RPMI8226 (cell line): ENCODE measurements around the gene PHF13.
"Not testable (repeated sequence)": the region's sequence is repeated elsewhere in the genome, so short reads cannot be mapped to it uniquely, and the experiment has no call there.

Experiments
- DNase-seq: peaks from one replicate; pipeline ENCODE4 v3.0.0-alpha.2; 2015

The PHF13 gene

DNA sequence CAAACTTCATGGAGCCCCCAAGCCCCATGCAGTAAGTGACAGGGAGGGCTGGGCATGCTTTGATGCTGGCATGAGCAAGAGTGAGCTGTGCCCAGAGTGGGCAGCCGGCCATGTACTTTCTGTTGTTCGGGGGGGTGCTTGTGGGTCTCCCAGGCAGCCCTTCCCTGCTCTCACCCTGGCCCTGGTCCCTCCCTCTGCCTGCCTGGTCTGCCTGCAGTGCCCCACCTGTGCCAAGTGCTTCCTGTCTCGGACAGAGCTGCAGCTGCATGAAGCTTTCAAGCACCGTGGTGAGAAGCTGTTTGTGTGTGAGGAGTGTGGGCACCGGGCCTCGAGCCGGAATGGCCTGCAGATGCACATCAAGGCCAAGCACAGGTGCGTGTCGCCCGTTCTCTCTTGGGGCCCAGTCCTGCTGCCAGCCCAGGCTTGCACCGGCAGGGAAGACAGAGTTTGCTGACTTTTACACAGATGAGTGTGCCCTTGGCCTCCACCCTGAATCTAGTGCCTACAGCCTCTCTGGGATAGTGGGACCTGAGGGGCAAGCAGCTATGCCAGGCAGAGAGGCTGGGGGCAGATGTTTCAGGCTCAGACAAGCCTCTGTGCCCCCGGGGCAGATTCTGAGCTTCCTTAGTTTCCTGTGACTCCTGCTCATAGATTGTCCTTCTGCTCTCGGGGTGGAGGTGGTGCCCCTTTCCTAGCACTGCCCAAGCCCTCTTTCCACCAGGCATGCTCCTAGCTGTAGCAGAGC lies 26.1 kb upstream of the PHF13 start:
- DNase-seq, result peak; percentile 93

DNA sequence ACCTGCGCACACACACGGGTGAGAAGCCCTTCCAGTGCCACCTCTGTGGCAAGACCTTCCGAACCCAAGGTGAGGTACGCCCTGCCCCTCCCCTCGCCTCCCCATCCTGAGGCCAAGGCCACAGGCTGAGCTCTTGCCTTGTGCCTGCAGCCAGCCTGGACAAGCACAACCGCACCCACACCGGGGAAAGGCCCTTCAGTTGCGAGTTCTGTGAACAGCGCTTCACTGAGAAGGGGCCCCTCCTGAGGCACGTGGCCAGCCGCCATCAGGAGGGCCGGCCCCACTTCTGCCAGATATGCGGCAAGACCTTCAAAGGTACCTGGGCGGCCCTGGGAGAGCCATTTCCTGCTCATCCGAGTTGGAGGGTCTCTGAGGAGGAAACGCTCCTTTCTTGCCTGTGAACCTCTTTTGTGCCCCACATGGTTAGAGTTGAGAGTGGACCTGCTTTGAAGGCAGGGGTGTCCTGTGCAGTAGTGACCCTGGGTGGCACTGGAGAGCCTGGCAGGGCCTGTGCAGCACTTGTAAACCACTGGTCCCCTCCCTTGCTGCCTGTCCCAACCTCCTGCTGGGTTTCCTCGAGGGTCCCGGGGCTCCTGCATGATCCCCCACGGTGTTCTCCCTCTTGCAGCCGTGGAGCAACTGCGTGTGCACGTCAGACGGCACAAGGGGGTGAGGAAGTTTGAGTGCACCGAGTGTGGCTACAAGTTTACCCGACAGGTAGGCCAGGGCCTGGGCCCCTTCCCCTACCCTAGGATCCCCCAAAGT lies 25.2 kb upstream of the PHF13 start:
- DNase-seq, result no peak

DNA sequence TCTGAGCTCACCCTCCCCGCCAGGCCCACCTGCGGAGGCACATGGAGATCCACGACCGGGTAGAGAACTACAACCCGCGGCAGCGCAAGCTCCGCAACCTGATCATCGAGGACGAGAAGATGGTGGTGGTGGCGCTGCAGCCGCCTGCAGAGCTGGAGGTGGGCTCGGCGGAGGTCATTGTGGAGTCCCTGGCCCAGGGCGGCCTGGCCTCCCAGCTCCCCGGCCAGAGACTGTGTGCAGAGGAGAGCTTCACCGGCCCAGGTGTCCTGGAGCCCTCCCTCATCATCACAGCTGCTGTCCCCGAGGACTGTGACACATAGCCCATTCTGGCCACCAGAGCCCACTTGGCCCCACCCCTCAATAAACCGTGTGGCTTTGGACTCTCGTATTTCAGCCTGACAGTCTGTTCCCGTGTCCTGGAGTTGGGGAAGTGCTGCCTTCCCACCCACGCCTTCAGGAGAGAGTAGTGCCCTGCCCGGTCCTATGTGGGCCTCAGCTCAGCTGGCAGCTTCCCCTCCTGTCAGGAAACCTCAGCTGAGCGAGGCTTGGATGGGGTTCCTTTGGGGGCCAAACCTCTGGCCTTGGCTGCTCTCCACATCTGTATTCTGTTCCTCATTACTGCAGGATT lies 24.5 kb upstream of the PHF13 start:
- DNase-seq, result no peak

DNA sequence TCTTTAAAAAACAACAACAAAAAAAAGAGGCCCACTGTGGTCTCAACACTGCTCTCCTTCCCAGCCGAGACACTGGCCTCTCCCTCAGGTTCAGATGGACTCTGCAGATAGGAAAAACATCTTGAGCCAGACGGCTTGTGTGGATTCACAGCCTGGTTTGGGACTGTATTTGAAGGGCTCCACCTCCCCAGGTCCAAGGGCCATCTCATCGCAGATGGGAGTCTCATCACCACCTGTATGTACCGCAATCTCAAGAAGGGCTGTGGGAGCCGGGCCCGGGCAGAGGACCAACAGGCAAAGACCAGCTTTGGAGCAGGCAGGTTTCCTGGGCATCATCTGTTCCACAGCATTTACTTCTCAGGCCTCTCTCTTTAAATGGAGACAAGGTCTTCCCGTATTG lies 23.5 kb upstream of the PHF13 start:
- DNase-seq, result no peak

DNA sequence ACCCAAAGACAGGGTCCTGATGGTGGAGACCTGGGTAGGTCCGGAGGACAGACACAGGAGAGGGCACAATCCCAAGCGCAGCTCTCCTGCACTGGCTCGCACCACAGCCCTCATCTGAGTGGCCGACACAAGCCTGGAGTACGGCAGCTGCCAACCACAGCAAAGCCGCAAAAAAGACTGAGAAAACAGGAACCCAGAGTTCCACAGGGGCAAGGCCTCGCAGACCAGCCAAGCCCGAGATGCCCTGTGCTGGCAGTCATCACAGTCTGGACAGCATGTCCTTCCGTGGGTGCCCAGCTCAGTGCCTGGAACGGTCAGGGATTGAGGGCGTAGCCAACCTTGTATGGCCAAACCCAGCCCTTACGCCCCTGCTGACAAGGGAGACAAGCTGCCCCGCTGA lies 22.3 kb upstream of the PHF13 start:
- DNase-seq, result no peak

DNA sequence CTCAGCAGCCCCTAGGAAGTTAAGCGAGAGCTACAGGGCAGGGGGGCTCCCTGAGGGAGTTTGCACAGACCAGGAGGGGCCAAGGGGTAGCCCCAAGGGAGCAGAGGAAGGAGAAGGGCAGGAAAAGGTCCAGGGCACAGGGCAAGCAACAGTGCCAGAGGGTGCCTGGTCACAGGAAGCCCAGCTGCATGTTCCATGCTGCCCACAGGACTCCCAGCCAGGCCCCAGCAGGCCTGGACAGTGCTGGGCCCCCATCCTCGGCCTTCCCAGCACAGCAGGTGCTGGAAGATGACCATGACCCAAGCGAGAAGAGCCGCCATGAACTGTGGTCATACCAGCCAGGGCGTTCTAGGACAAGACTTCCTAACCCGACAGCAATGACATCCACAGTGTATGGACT lies 21.9 kb upstream of the PHF13 start:
- no peak for DNase-seq

DNA sequence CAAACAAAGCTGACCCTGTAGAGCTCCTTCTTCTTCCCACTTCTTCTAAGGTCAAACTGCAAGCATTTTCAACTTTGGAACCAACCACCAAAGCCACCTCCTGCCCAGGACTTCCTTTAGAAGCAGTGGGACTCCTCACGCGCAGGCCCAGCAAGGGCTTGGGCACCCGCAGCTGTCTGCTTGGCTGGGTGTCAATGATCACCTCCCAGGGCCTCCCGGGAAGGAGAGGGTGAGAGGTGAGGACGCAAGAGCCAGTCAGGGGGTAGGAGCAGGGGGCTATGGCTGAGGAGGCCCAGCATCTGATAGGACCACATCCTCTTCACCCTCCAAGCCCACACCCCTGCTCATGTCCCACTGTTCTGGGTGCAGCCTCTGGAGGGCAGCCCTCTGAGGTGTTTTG lies 21.1 kb upstream of the PHF13 start:
- DNase-seq, result no peak

DNA sequence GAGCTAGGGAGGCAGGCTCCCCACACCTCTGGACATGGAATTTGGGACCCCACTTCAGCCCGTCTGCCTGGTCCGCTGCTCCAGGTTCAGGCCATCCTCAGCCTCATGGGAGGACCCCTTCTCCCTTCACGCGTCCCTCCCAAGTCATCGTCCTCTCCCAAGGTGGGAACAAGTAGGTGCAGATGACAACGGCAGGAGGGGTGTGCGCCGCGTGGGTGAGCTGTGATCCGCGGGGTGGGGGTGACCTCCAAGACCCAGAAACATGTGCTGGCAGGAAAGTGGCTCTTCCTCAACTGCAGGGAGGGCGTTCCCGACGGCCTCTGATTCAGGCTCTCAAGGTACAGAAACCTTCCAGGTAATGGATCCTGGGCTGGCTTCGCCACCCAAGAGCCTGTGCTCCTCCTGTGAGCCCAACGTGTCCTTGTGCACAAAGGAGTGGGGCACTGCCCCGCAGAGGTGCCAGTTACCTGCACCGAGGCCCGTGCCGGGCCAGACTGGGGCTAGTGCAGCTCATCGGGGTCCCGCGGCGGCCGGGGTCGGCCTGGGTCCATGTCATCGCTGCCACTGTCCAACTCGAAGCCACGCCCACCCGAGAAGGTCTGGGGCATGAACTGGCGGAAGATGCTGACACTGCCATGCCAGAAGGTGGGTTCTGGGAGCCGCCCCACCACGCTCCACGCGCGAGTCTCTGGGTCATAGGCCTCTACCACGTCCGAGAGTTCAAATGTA lies 20.5 kb upstream of the PHF13 start:
- no peak for DNase-seq

DNA sequence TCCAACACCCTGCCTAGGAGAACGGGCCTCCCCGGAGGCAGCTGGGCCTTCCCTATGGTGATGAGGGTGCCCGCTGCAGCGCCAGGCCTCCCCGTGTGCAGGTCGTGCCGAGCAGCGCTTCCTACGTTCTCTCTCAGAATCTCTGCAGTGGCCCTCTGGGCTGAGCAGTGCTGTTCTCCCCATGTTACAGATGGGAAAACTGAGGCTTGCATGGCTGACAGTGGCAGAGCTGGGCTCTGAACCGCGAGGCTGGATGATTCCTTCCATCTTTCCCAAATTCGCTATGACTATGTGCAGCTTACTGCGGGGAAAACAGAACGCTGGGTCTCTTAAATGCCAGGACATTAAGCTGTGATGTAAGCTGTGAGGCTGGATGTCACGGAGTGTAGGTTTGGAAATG lies 19.7 kb upstream of the PHF13 start:
- no peak for DNase-seq

DNA sequence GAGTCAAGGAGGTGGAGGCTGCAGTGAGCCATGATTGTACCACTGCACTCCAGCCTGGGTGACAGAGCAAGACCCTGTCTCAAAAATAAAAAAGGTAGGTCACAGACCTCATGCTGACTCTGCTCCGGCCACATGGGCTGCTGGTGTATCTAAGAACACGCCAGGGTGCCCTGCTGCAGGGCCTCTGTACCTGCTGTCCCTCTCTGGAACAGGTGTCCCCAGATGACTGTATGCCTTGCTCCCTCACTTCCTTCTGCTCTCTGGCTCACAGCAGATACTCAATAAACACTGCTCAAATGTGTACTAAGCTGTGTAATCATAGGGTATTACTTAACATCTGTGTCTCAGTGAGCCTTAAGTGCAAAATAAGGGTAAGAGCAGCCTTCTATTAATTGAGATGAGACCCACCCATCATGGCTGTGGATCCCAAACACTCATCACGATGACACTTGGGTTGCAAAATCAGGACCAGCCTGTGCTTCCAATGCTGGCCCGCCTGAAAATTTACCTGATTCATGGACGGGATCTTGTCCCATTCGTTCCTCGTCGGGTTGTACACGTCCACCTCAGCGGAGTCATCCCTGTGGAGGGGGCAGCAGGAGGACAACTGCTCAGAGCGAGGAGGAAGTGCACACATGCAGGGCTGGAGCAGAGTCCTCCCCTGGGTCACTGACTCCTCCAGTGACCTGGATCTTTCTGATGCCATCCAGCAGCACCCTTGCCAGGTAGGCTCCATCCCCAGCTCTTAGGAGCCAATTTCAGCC lies 18.4 kb upstream of the PHF13 start:
- DNase-seq, result no peak

DNA sequence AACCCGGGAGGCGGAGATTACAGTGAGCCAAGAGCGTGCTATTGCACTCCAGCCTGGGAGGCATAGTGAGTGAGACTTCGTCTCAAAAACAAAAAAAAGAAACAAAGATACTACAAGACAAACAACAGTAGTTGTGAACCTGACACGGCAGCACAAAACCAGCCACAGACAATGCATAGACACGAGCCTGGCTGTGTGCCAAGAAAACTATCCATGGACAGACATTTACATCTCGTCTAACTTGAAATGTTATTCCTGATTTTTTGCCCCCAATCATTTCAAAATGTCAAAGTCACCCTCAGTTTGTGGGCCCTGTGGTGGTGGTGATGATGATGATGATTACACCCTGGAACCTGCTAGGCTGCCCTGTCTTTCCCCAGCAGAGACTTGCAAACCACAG lies 17.2 kb upstream of the PHF13 start:
- DNase-seq, result no peak

DNA sequence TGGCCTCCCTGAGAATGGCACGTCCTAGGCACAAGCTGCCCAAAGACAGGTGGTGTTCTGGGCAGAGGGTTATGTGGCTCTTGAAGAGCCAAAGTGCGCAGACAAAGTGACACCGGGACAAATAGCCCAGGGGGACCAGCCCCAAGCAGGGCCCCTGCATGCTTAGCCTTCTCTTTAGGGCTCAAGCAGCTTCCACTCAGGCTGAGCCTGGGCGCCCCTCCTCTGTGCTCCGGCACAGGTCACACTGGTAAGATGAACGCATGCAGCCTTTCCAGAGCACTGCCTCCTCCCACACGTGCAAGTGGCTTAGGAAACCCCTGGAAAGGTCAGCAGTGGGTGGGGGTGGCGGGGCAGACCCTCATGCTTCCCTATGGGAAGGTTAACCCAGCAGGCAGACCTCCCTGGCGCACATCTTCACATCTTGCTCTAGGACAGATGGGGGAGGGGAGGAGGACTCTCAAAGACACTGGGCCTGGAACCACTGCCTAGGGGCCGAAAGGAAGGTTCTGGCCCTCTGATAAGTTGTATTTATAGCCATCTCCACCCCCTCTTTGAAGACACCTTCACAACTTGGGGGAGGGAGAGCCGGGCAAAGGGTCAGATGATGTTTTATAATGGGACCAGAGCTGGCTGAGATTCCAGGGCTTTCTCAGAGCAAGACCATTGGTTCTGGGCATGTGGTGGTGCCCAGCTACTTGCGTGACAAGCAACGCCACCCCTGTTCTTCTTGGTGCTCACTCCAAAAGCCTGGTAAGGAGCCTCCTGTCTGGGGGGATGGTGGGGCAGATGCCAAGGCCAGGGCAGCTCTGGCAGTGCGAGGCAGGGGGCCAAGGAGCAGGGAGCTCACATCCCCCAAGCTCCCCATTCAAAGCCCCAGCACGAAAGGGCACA lies 16.4 kb upstream of the PHF13 start:
- DNase-seq, result no peak

DNA sequence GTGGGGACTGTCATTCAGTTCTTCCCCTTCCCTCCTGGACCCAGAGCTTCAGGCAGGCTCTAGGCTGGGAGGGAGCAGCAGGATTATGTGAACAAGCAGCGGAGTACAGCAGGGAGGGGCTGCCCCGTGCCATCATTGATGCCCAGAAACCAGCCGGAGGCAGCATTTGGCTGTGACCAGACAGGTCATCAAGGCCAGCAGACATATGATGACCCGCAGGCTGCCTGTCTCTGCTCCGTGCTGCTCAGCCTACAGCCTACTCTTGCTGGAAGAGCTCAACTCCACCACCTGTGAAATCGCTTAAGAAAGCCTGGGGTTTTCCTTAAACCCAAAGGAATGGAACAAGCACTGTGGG lies 15.8 kb upstream of the PHF13 start:
- DNase-seq, result no peak

DNA sequence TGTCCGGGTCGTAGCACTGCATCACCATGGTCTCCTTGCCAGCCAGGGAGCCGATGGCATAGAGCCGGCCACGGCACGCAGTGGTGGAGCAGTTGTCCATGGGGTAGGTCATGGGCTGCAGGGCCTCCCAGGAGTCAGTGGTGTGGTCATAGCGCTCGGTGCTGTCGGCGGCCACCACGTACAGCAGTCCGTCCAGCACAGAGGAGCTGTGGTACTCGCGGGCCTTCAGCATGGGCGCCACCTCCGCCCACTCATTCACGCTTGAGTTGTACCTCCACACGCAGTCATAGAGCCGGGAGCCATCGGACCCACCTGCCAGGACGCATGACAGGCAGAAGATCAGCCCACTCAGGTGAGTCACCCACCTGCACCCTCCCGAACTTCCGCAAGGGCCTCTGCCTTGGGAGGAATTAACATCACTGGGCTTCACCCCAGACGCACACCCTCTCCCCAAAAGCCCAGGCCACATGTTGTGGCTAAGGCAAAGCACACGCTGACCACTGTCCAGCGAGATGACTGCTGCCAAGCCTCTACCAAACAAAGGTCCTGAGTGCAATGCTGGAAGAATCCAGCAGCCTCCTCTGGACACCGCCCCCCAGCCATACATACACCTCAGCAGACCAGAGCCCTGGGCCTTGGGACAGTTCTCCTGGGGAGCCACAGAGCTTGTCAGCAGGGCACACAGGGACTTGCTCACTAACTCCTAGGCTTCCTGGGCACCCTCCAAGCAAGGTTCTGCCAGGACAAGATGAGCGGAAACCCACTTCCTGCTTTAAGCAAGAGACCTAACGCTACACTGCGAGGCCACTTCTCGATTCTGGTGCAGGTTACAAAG lies 14.2 kb upstream of the PHF13 start:
- peak; percentile 66 for DNase-seq

DNA sequence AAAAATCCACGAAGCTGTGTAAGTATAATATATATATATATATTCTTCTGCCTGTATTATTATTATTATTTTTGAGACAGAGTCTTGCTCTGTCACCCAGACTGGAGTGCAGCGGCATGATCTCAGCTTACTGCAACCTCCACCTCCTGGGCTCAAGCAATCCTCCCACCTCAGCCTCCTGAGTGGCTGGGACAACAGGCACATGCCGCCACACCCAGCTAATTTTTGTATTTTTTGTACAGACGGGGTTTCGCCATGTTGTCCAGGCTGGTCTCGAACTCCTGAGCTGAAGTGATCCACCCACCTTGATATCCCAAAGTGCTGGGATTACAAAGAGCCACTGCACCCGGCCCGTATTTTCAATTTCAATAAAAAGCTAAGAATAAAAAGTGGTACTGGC lies 13.5 kb upstream of the PHF13 start:
- DNase-seq, result not testable (repeated sequence)

DNA sequence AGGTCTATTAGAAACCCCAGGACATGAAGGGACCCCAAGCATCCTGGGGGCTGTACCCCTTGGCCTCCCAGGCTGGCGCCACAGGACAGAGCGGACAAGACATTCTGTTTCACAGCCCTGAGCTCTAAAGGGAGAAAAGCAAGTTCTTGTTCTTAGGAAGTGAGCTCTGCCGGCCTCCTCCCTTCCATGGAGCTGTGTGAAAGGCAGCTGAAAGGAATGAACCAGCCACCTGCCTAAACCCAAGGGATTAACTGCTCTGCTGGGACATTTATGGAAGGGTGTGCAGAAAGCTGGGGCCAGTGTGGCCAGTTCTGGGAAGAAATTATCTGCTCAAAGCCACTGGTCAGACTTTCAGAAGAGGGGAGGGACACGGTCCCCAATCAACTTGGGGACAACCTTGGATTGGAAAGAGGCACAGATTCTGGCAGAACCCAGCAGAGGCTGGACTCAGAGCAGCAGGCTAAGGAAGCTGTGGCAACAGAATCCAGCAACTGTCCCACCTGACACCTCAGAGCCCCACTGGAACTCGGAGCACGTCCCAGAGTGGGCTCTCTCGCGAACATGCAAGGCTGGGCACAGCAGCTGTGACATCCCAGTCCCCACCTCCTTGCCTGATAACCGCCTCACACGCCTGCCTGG lies 13.0 kb upstream of the PHF13 start:
- DNase-seq, result peak; percentile 30

DNA sequence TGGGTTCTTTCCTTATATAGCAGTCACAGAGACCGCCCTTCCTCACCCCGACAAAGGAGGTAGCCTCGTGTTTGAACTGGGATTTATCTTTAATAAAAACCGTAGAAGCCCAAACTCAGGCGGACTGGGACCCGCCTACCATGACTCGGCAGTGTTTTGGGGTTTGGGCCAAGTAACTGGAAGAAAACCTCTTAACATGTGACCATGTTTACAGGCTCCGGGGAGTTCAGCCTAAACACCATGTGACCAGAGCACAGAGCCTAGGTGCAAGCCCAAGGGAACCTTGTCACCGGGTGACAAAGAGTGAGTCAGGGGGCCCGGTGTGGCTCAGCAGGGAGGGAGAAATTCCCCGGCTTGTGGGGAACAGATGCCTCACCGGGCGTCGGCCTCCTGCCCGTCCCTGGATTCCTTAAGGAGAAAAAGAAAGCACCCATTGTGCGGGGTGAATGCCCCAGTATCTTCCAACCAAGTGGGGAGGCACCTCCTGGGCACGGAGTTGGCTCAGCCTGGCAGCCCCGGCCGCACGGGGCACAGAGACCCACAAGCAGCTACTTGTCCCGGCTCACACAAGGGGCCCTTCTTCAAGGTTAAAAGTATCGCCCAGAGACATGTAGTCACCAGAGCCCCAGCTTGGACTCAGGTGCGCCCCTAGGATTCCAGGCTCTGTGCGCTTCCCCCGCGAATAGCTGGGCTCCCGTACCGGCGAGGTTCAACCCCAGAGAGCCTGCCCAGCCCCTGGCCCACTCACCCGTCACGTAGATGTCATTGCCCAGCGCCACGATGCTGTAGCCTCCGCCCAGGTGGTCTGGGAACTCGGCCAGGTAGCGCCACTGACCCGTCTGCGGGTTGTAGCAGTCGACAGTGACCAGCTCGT lies 12.2 kb upstream of the PHF13 start:
- peak; percentile 92 for DNase-seq

DNA sequence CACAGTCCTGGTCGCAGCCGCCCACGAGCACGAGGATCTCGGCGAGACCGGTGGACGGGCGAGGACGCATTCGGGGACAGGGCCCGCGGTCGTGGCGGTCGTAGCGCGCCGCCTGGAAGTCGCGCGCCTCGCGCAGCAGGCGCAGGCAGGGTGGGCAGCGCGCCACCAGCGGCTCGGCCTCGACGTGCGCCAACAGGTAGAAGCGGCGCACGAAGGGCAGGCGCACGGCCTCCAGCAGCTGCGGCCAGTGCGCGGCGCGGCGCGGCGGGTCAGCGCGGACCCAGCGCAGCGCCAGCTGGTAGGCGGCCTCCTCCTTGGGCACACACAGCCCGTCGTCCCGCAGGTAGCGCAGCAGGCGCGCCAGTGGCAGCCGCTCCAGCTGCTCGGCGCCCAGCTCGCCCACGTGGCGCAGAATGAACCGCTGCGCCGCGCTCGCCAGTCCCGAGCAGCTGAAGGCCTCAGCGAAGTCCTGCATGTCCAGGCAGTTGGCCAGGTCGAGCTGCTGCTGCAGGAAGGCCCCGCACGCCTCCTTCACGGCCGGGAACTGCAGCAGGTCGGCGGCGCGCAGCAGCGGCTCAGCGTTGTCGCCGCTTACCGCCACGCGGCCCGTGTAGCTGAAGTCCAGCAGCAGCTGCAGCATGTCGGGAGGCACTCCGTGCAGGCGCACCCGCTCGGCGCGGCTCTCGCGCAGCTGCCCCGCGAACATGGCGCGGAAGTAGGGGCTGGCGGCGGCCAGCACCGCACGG lies 11.4 kb upstream of the PHF13 start:
- DNase-seq, result peak; percentile 76
